Mesendoderm (in vitro differentiated cells): ENCODE data around the gene PYGO2.

Experiments
- DNase-seq: peaks from one replicate; pipeline ENCODE4 v3.0.0; 2013
- H2AK5ac ChIP-seq: 2 replicates; pipeline ENCODE4 v1.6.1; 2013; ENCODE audit warnings: low read length, inconsistent platforms
- H2BK120ac ChIP-seq: 2 replicates; pipeline ENCODE4 v1.6.1; 2013; ENCODE audit warnings: low read depth, mild to moderate bottlenecking, low read length, moderate library complexity, mixed read lengths
- H2BK15ac ChIP-seq: replicated peaks from 2 replicates; pipeline ENCODE4 v1.6.1; 2013; ENCODE audit warnings: low read depth, mild to moderate bottlenecking, moderate library complexity
- H2BK5ac ChIP-seq: 2 replicates; pipeline ENCODE4 v1.6.1; 2013; ENCODE audit warnings: low read length, inconsistent platforms
- H3K18ac ChIP-seq: 2 replicates; pipeline ENCODE4 v1.6.1; 2013; ENCODE audit warnings: mild to moderate bottlenecking, low read length, mixed read lengths
- H3K23ac ChIP-seq: one replicate; pipeline ENCODE4 v1.6.1; 2013; ENCODE audit warnings: low read length
- H3K27ac ChIP-seq: 2 replicates; pipeline ENCODE4 v1.5.1; 2013; ENCODE audit warnings: low read depth, mild to moderate bottlenecking, inconsistent platforms, low read length, moderate library complexity
- H3K27me3 ChIP-seq: 2 replicates; pipeline ENCODE4 v1.6.1; 2013; ENCODE audit warnings: low read length, control low read depth, mild to moderate bottlenecking, inconsistent platforms; ENCODE audit not compliant: insufficient read depth, poor library complexity
- H3K36me3 ChIP-seq: 2 replicates; pipeline ENCODE4 v1.6.1; 2013; ENCODE audit warnings: low read length, inconsistent platforms; ENCODE audit not compliant: control insufficient read depth, insufficient read depth
- H3K4ac ChIP-seq: one replicate; pipeline ENCODE4 v1.6.1; 2013; ENCODE audit warnings: low read depth, mild to moderate bottlenecking, low read length, moderate library complexity
- H3K4me1 ChIP-seq: 2 replicates; pipeline ENCODE4 v1.6.1; 2013; ENCODE audit warnings: low read depth, low read length, inconsistent platforms; ENCODE audit not compliant: control insufficient read depth
- H3K4me2 ChIP-seq: 2 replicates; pipeline ENCODE4 v1.6.1; 2013; ENCODE audit warnings: low read length
- H3K4me3 ChIP-seq: 2 replicates; pipeline ENCODE4 v1.5.1; 2013; ENCODE audit warnings: mild to moderate bottlenecking, low read length
- H3K56ac ChIP-seq: one replicate; pipeline ENCODE4 v1.6.1; 2013; ENCODE audit warnings: low read length
- H3K79me1 ChIP-seq: 2 replicates; pipeline ENCODE4 v1.6.1; 2013; ENCODE audit warnings: low read length, inconsistent platforms
- H3K79me2 ChIP-seq: 2 replicates; pipeline ENCODE4 v1.6.1; 2013; ENCODE audit warnings: mild to moderate bottlenecking, low read length; ENCODE audit not compliant: control insufficient read depth, insufficient read depth
- H3K9ac ChIP-seq: 2 replicates; pipeline ENCODE4 v1.6.1; 2013; ENCODE audit warnings: low read length, inconsistent platforms
- H4K5ac ChIP-seq: one replicate; pipeline ENCODE4 v1.6.1; 2013; ENCODE audit warnings: low read length
- H4K8ac ChIP-seq: one replicate; pipeline ENCODE4 v1.6.1; 2013; ENCODE audit warnings: low read depth, mild to moderate bottlenecking, control low read depth, low read length, moderate library complexity
- WGBS: extraction: QIAGEN DNeasy Blood & Tissue Kit; methylation state at CpG from one replicate; pipeline ENCODE4 v1.1.7; 2013; ENCODE audit warnings: low lambda C conversion rate, missing lambda C conversion rate; ENCODE audit not compliant: insufficient coverage; ENCODE audit errors: extremely low coverage; 5-methylcytosine and 5-hydroxymethylcytosine counted together

Gene PYGO2

DNA sequence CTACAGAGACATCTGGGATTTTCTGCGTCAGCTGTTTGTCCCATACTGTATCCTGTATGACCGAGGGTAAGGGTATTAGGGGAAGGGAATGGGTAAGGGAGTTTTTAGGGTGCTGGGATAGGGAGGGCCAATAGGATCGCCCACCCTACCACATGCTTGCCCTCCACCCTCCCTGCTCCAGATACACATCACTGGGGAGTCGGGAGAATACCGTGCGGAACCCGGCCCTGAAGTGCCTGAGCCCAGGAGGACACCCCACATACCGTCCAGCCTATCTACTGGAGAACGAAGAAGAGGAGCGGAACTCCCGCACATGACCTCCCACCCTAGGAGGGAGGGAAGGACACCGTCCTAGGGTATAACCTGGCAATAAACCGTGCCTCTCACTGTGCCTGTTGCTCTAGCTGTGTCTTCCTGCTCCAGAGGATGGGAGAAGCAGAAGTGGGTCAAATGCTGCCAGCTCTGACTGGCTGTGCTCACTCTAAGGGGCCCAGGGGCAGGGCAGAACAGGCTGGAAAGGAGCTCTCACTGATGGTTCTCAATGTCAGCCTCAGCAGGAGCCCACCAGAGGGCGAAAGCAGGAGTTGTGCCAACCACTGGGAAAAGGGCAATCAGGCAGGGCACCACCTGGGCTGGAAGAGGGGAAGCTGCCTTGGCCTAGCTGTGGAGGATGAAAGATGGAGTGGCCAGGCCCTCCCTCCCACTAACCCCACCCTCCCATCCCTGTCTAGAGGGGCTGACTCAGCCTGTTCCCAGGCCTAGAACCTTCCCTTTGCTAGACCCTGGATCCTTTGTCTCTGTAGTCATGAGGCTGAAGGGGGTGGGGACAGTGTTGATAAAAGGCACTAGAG lies 31.4 kb upstream of the PYGO2 start:
- Histone ChIP-seq H2BK15ac (no peak overlapping the region), H4K5ac (no peak overlapping the region), H3K36me3 (peaks cover 19% of the 10 kb centered on the region), H3K4me1 (no peaks in the 10 kb centered on the region), H2AK5ac (no peak overlapping the region), H3K56ac (no peak overlapping the region), H4K8ac (no peak overlapping the region), H3K9ac (no peak overlapping the region), H2BK5ac (no peak overlapping the region), H2BK120ac (no peak overlapping the region), H3K18ac (no peak overlapping the region), H3K4me2 (no peak overlapping the region), H3K27ac (no peak overlapping the region), H3K27me3 (no peaks in the 10 kb centered on the region), H3K4ac (no peak overlapping the region), H3K79me1 (peaks cover 18% of the 10 kb centered on the region), H3K4me3 (no peak overlapping the region), H3K79me2 (peaks cover 4% of the 10 kb centered on the region), H3K23ac (no peak overlapping the region)
- DNase-seq, result peak; percentile 75
- no CpG with 5 or more reads among the region's 14 CpGs for WGBS

DNA sequence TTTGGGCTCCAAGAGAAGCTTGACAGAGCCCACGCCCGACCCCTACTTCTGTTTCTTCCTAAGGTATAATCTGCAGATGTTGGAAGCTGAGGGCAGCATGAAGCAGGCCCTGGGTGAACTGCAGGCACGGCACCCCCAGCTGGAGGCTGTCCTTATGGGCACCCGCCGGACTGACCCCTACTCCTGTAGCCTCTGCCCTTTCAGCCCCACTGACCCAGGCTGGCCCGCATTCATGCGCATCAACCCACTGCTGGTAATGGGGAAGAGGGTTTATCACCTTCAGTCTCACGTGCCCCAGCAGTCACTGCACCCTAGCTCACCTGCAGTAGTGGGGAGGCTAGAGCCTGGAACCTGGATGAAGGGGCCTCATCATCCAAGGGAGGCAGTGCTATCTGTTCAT lies 28.7 kb upstream of the PYGO2 start:
- Histone ChIP-seq H3K79me2 (peaks cover 7% of the 10 kb centered on the region), H3K36me3 (peaks cover 20% of the 10 kb centered on the region), H3K4me3 (no peak overlapping the region), H3K18ac (no peak overlapping the region), H3K4me2 (no peak overlapping the region), H3K4me1 (no peaks in the 10 kb centered on the region), H2BK5ac (no peak overlapping the region), H3K27ac (no peak overlapping the region), H3K9ac (no peak overlapping the region), H3K4ac (no peak overlapping the region), H2BK15ac (no peak overlapping the region), H4K5ac (no peak overlapping the region), H3K79me1 (peaks cover 19% of the 10 kb centered on the region), H2BK120ac (no peak overlapping the region), H3K56ac (no peak overlapping the region), H3K27me3 (no peaks in the 10 kb centered on the region), H3K23ac (no peak overlapping the region), H4K8ac (no peak overlapping the region), H2AK5ac (no peak overlapping the region)
- WGBS, result no CpG with 5 or more reads among the region's 8 CpGs
- no peak for DNase-seq

DNA sequence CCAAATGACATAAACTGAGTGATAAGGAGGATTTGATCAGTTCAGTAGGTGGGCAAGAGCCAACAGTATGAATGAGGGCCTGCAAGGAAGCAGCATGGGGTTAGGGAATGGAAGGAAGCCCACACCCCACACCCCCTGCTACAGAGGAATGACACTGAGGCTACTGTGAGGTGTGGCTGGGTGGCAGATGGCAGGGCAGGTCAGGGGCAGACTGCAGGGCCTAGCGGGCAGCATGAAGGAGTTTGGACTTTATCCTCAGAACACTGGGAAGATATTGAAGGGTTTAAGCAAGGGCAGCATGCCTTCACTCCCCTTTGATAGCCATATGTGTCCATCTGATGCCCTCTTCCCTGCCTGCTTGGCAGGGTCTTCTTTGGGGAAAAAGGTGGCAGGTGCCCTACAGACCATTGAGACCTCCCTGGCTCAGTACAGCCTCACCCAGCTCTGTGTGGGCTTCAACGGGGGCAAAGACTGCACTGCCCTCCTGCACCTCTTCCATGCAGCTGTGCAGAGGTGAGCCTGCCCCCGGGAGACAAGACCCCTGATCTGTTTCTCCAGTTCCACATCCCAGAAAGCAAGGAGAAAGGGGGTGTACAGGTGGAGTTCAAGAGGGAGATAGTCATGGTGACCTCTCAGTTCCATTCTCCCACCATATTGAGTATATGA lies 27.7 kb upstream of the PYGO2 start:
- Histone ChIP-seq H3K56ac (peak overlapping the region; percentile 34), H3K4me3 (no peak overlapping the region), H3K79me1 (peaks cover 21% of the 10 kb centered on the region), H3K4ac (no peak overlapping the region), H3K4me1 (no peaks in the 10 kb centered on the region), H3K4me2 (no peak overlapping the region), H3K23ac (no peak overlapping the region), H3K27me3 (no peaks in the 10 kb centered on the region), H3K27ac (no peak overlapping the region), H3K18ac (no peak overlapping the region), H2BK5ac (no peak overlapping the region), H3K36me3 (peaks cover 20% of the 10 kb centered on the region), H2BK15ac (no peak overlapping the region), H3K9ac (no peak overlapping the region), H2AK5ac (no peak overlapping the region), H4K5ac (no peak overlapping the region), H4K8ac (no peak overlapping the region), H2BK120ac (no peak overlapping the region), H3K79me2 (peaks cover 10% of the 10 kb centered on the region)
- no CpG with 5 or more reads among the region's 3 CpGs for WGBS
- DNase-seq, result no peak

DNA sequence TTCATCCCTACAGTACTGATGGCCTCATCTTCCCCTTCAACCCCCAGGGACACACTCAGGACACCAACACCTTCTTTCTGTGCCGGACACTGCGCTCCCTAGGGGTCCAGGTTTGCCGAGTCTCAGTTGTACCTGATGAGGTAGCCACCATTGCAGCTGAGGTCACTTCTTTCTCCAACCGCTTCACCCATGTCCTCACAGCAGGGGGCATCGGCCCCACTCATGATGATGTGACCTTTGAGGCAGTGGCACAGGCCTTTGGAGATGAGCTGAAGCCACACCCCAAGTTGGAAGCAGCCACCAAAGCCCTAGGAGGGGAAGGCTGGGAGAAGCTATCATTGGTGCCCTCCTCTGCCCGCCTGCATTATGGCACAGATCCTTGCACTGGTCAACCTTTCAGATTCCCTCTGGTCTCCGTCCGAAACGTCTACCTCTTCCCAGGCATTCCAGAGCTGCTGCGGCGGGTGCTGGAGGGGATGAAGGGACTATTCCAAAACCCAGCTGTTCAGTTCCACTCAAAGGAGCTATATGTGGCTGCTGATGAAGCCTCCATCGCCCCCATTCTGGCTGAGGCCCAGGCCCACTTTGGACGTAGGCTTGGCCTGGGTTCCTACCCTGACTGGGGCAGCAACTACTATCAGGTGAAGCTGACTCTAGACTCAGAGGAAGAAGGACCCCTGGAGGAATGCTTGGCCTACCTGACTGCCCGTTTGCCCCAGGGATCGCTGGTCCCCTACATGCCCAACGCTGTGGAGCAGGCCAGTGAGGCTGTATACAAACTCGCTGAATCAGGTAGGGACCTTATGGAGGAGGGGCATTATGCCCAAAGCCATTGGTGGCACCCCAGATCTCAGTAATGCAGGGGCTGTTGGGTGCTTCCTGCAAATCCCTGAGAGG lies 26.7 kb upstream of the PYGO2 start:
- Histone ChIP-seq H3K9ac (no peak overlapping the region), H4K8ac (no peak overlapping the region), H3K4me3 (no peak overlapping the region), H2AK5ac (no peak overlapping the region), H3K27me3 (no peaks in the 10 kb centered on the region), H2BK120ac (no peak overlapping the region), H3K4me2 (no peak overlapping the region), H4K5ac (no peak overlapping the region), H2BK5ac (no peak overlapping the region), H3K18ac (no peak overlapping the region), H3K27ac (no peak overlapping the region), H3K56ac (no peak overlapping the region), H3K36me3 (peaks cover 20% of the 10 kb centered on the region), H2BK15ac (no peak overlapping the region), H3K79me1 (peaks cover 21% of the 10 kb centered on the region), H3K79me2 (peaks cover 19% of the 10 kb centered on the region), H3K4ac (no peak overlapping the region), H3K23ac (no peak overlapping the region), H3K4me1 (no peaks in the 10 kb centered on the region)
- DNase-seq, result no peak
- WGBS, result no CpG with 5 or more reads among the region's 17 CpGs

DNA sequence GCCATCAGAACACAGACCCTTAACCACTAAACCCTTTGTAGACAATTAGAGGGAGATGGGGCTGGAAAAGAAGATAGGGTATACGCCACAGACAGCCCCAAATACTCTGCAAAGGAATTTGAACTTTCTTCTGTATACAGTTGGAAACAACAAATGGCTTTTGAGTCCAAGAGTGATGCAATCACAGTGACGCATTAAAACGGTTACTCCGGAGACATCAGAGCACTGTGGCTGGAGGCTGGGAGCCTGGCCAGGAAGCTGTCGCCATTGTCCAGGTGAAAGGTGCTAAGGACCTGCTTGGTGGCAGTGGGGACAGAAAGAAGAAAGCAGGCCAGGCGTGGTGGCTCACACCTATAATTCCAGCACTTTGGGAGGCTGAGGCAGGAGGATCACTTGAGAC lies 25.7 kb upstream of the PYGO2 start:
- no CpG with 5 or more reads among the region's 6 CpGs for WGBS
- Histone ChIP-seq H3K4me2 (no peak overlapping the region), H3K79me1 (peaks cover 21% of the 10 kb centered on the region)

More for the DNA sequence above, 25.7 kb upstream of the PYGO2 start:
- Histone ChIP-seq H3K79me2 (peaks cover 19% of the 10 kb centered on the region), H3K4me3 (no peak overlapping the region), H3K27me3 (no peaks in the 10 kb centered on the region), H3K36me3 (peaks cover 20% of the 10 kb centered on the region), H4K5ac (no peak overlapping the region), H3K56ac (no peak overlapping the region), H2AK5ac (no peak overlapping the region), H3K27ac (no peak overlapping the region), H3K9ac (no peak overlapping the region), H3K4ac (no peak overlapping the region), H2BK120ac (no peak overlapping the region), H2BK5ac (no peak overlapping the region), H3K4me1 (no peaks in the 10 kb centered on the region), H4K8ac (no peak overlapping the region), H3K18ac (no peak overlapping the region), H2BK15ac (no peak overlapping the region), H3K23ac (no peak overlapping the region)
- no peak for DNase-seq
